GM12875 (cell line): ENCODE results near the gene TECRL.

ENCODE experiments used
- H3K4me3 ChIP-seq: one replicate; pipeline ENCODE4 v1.5.1; 2011; ENCODE audit warnings: low read depth, low read length, control low read depth
- CTCF ChIP-seq: IDR thresholded peaks from 2 replicates; pipeline ENCODE4 v1.5.1; 2011; ENCODE audit warnings: low read depth, mild to moderate bottlenecking, control low read depth, inconsistent platforms, low read length, moderate library complexity, borderline replicate concordance; ENCODE audit not compliant: insufficient read depth

TECRL gene

GRCh38 chr4:64271601-64272081, 137.6 kb downstream of the TECRL start:
- no peak for TF ChIP-seq CTCF
- no peak overlapping the region for H3K4me3 ChIP-seq

GRCh38 chr4:64266669-64267068, 142.6 kb downstream of the TECRL start:
- H3K4me3 ChIP-seq = no peak overlapping the region
- TF ChIP-seq CTCF = no peak

- TF ChIP-seq CTCF = no peak
- H3K4me3 ChIP-seq = no peak overlapping the region
These were observed 143.0 kb downstream of the TECRL start for GRCh38 chr4:64266263-64266662.

GRCh38 chr4:64251781-64252180, 157.5 kb downstream of the TECRL start:
- no peak overlapping the region for H3K4me3 ChIP-seq
- TF ChIP-seq CTCF = no peak

- H3K4me3 ChIP-seq = no peak overlapping the region
- no peak for TF ChIP-seq CTCF
These were observed 158.8 kb downstream of the TECRL start for GRCh38 chr4:64250488-64250887.

GRCh38 chr4:64250061-64250460, 159.2 kb downstream of the TECRL start:
- TF ChIP-seq CTCF = no peak
- H3K4me3 ChIP-seq = no peak overlapping the region

GRCh38 chr4:64248186-64248585, 161.1 kb downstream of the TECRL start:
- no peak for TF ChIP-seq CTCF
- no peak overlapping the region for H3K4me3 ChIP-seq
